Testis (tissue), 2 donors: ENCODE results near the gene SIRT7.

ENCODE experiments used
- CTCF ChIP-seq, 3 experiments: fragments of 450-650 bp in 2 of 3; fragments of 200-600 bp in 1 of 3; sonication (generic) in 1 of 3; IDR thresholded peaks; one replicate each; pipeline ENCODE4 v1.5.1; 2016 to 2019; ENCODE audit warnings: antibody characterized with exemption in 3 of 3, mild to moderate bottlenecking in 2 of 3, moderate library complexity in 1 of 3
- POLR2A ChIP-seq: fragments of 450-650 bp; IDR thresholded peaks from one replicate; pipeline ENCODE4 v1.6.1; 2017; ENCODE audit warnings: antibody characterized with exemption, mild to moderate bottlenecking, moderate library complexity

- TF ChIP-seq CTCF (IDR thresholded peaks at IDR 0.05) (no peak), POLR2A (no peak)
Observed at GRCh38 chr17:81888988-81889595, 28.9 kb downstream of the SIRT7 start.
